ENCODE measurements around the gene URI1.
"Not testable (repeated sequence)": the region's sequence is repeated elsewhere in the genome, so short reads cannot be mapped to it uniquely, and the experiment has no call there.

The URI1 gene

GRCh38 chr19:30024091-30024490, 82.1 kb downstream of the URI1 start:
- DNase-seq (ENCODE audit: low read depth, low spot score), result no peak

GRCh38 chr19:30026933-30027332, 84.9 kb downstream of the URI1 start:
- no peak for DNase-seq (ENCODE audit: low read depth, low spot score)

GRCh38 chr19:30028118-30028991, 86.3 kb downstream of the URI1 start:
- no peak for DNase-seq (ENCODE audit: low read depth, low spot score)

DNA sequence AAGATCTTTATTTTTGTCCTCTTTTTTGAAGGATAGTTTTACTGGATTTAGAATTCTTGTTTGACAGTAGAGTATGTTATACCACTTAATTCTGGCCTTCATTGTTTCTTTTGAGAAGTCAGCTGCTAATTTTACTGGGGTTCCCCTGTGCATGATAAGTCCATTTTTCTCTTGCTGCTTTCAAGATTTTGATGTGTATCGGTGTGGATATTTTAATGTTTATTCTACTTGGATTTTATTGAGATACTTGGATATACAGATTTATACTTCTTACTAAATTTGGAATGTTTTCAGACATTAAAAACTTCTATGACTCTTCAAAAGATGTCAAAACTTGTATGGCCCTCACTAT, 86.9 kb downstream of the URI1 start:
- no peak for DNase-seq (ENCODE audit: low read depth, low spot score)

DNA sequence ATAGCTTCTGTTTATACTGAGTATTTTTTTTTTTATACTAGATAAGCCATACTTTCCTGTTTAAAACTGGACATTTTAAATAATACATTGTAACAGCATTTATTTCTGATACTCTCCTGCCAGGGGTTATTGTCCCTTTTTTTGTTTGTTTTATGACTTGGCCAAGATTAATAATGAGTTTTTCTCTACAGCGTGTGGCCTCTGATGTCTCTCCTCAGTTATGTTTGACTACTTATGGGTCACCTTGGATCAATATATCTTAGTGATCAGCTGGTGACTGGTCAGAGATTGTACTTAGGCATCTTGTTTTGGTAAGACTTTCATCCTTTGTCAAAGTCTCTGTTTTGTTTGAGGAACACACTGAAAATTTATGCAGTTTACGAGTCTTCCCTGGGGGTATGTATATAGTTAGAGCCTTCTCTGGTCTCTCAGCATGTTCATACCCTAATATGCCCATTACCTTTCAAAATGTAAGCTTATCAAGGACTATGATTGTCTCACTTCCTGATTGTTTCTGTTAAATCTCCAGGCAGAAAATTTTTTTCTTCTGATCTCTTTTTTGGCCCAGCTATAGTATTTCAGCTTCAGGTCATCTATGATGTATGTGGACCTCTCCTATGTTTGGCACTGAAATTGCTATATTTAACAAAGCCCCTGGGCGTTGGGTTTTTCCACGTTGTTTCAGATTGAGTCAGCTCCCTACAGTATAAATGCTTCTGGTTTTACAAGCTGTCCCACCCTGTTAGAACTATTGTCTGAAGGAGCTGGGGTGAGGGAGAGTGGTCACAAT, 87.9 kb downstream of the URI1 start:
- DNase-seq (ENCODE audit: low read depth, low spot score), result no peak

GRCh38 chr19:30034321-30034720, 92.3 kb downstream of the URI1 start:
- DNase-seq (ENCODE audit: low read depth, low spot score), result no peak

DNA sequence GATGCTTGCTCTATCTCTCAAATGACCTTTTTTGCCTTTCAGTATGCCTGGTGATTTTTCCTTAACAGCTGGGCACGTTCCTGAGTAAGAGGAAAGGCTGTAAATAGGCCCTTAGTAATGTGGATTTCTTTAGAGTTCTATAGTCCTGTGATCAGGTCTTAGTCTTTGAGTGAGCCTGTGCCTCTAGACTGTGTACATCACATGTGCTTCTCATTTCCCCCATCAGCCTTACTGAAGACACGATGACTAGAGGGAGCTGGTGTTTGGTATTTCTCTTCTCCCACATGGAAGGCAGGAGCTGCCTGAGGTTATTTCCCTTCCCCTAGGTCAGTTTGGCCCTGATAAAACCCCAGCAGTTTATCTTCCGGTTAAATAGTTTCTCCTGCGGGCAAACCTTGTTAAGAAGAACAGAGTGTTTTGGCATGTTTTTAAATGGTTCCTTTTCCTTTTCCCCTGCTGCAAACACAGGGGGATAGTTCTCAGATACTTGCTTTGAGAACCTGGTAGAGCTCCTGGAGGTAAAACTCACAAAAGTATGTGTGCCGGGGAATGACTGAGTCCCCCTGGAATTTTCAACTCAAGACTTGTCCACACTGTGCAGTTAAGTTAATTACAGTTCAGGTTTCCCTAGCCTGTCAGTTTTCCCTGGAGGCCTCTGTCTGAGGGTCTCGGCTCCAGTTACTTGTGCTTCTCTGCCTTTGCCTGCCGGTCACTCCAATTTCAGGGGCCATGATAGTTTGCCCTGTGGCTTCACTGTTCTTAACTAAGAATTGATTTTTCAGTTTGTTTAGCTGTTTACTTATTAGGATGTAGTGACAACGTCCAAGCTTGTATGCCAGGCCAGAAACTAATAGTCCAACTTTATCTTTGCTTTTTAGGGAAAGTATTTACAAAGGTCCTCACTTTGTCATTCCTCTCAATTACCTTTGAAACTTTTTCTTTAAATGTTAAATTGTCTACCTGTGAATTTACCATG, 94.4 kb downstream of the URI1 start:
- DNase-seq (ENCODE audit: low read depth, low spot score), result no peak

GRCh38 chr19:30037835-30038234, 95.8 kb downstream of the URI1 start:
- no peak for DNase-seq (ENCODE audit: low read depth, low spot score)

DNA sequence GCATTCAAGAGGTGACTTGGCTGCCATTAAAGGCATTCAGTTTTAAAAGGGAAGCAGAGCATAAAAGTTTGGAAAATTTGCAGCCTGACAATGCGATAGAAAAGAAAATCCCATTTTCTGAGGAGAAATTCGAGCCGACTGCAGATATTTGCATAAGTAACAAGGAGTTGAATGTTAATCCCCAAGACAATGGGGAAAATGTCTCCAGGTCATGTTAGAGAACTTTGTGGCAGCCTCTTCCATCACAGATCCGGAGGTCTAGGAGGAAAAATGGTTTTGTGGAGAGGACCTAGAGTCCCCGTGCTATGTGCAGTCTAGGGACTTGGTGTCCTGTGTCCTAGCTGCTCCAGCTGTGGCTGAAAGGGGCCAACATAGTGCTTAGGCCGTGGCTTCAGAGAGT, 99.9 kb downstream of the URI1 start:
- DNase-seq (ENCODE audit: low read depth, low spot score), result not testable (repeated sequence)

DNA sequence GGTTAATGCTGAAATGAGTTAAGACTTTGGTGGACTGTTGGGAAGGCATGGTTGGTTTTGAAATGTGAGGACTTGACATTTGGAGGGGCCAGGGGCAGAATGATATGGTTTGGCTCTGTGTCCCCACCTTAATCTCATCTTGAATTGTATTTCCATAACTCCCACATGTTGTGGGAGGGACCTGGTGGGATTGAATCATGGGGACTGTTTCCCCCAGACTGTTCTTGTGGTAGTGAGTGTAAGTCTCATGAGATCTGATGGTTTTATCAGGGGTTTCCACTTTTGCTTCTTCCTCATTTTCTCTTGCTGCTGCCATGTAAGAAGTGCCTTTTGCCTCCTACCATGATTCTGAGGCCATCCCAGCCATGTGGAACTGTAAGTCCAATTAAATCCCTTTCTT, 101.0 kb downstream of the URI1 start:
- not testable (repeated sequence) for DNase-seq (ENCODE audit: low read depth, low spot score)

DNA sequence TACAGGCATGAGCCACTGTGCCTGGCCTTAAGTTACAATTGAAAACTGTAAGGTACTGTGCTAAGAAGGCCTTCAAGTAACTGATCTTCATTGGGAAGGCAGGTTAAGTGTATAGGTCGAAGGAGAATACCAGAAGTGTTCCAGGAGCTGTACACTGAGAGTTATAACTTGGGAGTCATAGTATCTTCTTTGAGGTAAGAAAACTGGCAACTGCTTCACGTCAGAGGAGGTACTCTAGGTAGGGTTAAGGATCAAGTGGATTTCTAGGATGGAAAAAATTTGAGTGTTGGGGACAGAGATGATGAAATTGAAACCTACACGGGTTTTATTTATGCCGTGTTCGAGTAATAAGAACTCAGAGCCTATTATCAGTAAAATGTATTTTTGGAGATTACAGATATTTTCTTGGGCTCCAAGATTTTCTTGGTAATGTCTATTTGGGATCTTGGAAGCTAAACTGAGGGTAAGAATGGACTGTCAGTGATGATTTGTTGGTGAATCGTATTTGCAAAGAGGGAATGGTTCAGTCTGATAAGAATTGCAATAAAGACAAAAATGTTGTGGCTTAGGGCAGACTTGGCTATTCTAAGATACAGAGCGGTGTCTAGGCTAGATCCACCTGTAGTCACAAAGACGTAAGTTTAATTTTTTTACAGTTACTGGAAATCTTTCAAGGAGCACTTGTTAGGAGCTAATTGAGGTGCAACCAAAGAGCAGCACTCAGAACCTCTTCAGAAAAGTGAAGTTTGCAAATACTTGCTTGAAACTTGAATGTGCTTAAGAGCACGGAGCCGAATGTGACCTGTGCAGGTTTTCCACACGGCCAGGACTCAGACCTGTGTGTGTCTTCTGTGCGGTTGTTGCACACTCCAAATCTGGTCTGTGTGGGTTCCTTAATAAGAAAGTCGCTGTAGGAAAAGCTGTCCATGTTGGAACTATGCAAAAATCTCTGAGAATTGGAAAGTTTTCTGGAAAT, 102.5 kb downstream of the URI1 start:
- DNase-seq (ENCODE audit: low read depth, low spot score), result no peak

- DNase-seq (ENCODE audit: low read depth, low spot score), result no peak
Measured at GRCh38 chr19:30046522-30046921, 104.5 kb downstream of the URI1 start.

DNA sequence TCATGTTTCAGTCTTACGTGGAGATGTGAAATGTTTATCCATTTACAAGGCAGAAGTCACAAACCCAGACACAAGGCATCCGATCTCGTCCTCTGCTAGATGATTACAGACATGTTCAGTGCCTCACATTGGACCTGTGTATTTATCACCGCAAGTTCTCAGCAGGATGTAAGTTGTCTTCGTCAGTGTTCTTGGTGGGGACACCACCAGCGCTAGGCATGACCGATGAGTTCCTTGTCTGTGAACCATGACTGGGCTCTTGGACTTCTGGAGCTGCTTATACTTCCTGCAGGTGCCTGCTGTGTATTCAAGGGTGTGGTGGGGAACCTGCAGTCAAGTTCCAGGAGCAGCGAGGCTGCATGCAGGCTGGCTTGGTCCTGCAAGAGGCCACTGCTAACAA, 105.4 kb downstream of the URI1 start:
- no peak for DNase-seq (ENCODE audit: low read depth, low spot score)

DNA sequence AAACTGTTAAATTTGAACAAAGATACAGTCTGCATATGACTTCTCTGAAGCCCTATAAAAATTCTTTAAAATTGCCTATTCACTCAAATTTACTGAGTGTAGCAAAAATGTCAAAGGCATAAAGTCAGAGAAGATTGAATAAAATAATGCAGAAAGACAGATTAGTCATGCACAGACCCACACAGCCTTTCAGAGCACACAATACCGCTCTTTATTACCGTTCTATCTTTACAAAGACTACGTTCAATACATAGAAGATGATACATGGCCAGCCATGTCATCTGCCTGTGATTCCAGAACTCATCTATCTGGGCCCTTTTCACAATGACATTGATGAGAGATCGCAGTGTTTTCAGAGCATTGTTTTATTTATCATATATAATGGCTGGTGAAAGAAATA, 107.2 kb downstream of the URI1 start:
- no peak for DNase-seq (ENCODE audit: low read depth, low spot score)

GRCh38 chr19:30049846-30050667, 108.0 kb downstream of the URI1 start:
- no peak for DNase-seq (ENCODE audit: low read depth, low spot score)

DNA sequence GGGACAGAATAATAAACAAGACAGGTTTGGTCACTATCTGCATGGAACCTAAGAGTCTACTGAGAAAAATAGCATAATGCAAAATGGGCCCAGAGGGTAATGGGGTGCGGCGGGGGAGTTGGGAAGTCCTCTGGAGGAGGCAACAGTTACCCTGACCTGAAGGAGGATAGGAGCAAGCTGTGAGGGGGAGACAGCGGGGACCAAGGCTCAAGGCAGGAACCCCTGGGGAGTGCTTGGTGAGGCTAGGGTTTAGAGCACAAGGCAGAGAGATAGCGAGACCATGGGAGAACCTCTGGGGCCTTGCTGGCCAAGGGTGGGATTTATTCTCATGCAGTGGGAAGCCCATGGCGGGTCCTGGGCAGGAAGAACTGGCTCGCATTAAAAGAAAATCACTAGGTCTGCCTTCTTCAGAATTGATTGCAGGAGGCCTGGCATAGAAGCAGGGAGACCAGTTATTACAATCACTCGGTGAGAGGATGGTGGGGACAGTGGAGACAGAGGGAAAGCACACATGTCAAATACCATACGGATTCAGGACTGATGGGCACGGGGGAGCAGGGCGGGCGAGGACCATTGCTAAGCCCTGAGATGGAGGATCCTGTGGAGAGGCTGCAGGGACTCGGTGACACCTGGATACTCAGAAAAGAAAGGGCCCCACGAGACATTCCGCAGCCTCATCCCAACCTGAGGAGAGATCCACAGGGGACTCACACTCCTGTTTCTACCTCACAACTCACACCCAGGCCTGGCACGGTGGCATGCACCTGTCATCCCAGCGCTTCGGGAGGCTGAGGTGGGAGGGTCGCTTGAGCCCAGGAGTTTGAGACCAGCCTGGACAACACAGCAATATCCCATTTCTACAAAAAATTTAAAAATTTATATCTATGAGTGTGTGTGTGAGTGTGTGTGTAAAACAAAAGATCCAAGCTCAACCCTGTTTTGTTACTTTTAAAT, 110.4 kb downstream of the URI1 start:
- DNase-seq (ENCODE audit: low read depth, low spot score), result no peak

- DNase-seq (ENCODE audit: low read depth, low spot score), result no peak
Measured at GRCh38 chr19:30053558-30053957, 111.5 kb downstream of the URI1 start.

GRCh38 chr19:30054210-30054609, 112.2 kb downstream of the URI1 start:
- no peak for DNase-seq (ENCODE audit: low read depth, low spot score)

DNA sequence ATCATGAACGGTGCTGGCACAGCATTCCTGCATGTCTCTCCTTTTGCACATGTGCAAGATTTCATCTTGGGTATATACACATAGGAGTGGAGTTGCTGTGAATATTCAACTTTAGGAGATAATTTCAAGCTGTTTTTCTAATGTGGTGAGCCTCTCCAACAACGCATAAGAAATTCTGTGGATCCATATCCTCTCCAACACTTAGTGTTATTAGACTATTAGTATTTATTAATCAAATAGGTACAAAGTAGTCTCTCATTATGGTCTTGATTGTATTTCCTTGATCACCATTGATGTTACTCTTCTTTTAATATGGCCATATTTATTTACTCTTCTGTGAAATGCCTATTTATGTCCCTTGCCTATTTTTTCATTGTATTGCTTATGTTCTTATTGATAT, 114.5 kb downstream of the URI1 start:
- DNase-seq (ENCODE audit: low read depth, low spot score), result no peak
